Measurements from ENCODE around the gene TOM1L2.

- TF ChIP-seq CTCF (IDR thresholded peaks at IDR 0.05; ENCODE audit: poor library complexity) = no peak
- TF ChIP-seq EZH2 (IDR thresholded peaks at IDR 0.05; ENCODE audit: borderline replicate concordance) = no peak
These were observed 44.2 kb upstream of the TOM1L2 start for GRCh38 chr17:18016426-18016825.
